ENCODE measurements around the gene LRRTM2.

The LRRTM2 gene

DNA sequence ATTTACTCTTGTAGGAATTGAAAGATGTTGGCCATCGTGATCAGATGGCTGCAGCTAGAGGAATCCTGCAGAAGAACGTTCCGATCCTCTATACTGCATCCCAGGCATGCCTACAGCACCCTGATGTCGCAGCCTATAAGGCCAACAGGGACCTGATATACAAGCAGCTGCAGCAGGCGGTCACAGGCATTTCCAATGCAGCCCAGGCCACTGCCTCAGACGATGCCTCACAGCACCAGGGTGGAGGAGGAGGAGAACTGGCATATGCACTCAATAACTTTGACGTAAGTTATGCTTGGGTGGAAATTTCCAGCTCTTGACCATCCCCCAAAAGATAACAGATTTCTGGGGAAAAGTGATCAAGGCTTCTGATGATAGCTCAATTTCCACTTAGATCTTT lies 50.6 kb downstream of the LRRTM2 start:
- no peak for DNase-seq (ENCODE audit: extremely low read depth, low read depth)

DNA sequence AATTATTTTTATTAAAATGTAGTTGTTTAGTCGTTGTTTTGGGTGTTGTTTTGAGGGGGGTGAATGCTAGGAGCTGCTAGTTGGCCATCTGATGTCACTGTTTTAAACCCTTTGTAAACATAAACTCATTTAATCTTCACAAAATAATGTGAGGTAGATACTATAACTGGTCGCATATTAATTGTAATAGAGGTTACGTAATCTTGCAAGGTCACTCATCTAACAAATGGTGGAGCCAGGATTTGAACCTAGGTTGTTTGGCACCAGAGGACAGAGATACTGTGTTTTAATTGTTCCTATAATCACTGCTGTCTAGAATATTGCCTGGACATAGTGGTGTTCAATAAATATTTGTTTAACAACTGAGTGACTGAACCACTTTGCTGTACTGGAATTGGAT lies 54.4 kb downstream of the LRRTM2 start:
- TF ChIP-seq, protein P1, sequence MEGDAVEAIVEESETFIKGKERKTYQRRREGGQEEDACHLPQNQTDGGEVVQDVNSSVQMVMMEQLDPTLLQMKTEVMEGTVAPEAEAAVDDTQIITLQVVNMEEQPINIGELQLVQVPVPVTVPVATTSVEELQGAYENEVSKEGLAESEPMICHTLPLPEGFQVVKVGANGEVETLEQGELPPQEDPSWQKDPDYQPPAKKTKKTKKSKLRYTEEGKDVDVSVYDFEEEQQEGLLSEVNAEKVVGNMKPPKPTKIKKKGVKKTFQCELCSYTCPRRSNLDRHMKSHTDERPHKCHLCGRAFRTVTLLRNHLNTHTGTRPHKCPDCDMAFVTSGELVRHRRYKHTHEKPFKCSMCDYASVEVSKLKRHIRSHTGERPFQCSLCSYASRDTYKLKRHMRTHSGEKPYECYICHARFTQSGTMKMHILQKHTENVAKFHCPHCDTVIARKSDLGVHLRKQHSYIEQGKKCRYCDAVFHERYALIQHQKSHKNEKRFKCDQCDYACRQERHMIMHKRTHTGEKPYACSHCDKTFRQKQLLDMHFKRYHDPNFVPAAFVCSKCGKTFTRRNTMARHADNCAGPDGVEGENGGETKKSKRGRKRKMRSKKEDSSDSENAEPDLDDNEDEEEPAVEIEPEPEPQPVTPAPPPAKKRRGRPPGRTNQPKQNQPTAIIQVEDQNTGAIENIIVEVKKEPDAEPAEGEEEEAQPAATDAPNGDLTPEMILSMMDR (IDR thresholded peaks at IDR 0.05; ENCODE audit: low read depth, low read length, missing control alignments) = no peak
- H3K4me3 ChIP-seq (replicated peaks; ENCODE audit: low read depth, low read length) = no peak overlapping the region
- DNase-seq (ENCODE audit: extremely low read depth, low read depth) = no peak

More for the DNA sequence above, 50.6 kb downstream of the LRRTM2 start:
- TF ChIP-seq, protein P1 (IDR thresholded peaks at IDR 0.05; ENCODE audit: low read depth, low read length, missing control alignments) = no peak
- no peak overlapping the region for H3K4me3 ChIP-seq (replicated peaks; ENCODE audit: low read depth, low read length)

DNA sequence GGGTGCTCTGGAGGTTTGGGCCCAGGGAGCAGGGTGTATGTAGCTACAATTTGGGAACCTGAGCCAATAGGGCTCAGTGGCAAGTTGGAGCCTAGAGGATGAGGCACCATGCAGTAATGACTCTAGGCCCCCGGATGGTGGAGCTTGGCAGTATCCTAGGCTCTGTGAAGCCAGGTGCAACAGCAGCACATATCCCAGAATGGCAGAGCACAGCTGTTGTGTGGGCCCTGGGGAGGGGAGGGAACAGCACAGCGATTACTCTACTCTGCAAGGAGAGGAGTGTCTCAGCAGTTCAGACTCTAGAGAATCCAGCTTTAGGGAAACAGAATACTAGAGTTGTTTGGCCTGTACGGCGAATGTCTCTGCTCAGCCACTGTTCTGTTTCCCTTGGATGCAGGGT lies 56.1 kb downstream of the LRRTM2 start:
- H3K4me3 ChIP-seq (replicated peaks; ENCODE audit: low read depth, low read length) = no peak overlapping the region
- DNase-seq (ENCODE audit: extremely low read depth, low read depth) = no peak
- TF ChIP-seq, protein P1 (IDR thresholded peaks at IDR 0.05; ENCODE audit: low read depth, low read length, missing control alignments) = no peak

Data from HFF-Myc (cell line).